Neural cell (in vitro differentiated cells): ENCODE results near the gene GRM5.

Source experiments
- CTCF ChIP-seq: fragments of 450-650 bp; IDR thresholded peaks from 2 replicates; pipeline ENCODE4 v1.5.1; 2014; ENCODE audit warnings: antibody characterized with exemption, mild to moderate bottlenecking, moderate library complexity; ENCODE audit not compliant: poor library complexity, severe bottlenecking
- EP300 ChIP-seq: fragments of 450-650 bp; conservative IDR thresholded peaks from 2 replicates; pipeline ENCODE4 v1.6.1; 2014; ENCODE audit warnings: antibody characterized with exemption, mild to moderate bottlenecking, moderate library complexity; ENCODE audit not compliant: poor library complexity, severe bottlenecking
- EZH2 ChIP-seq: fragments of 200-600, 300-800 bp; shearing (Covaris generic), sonication (generic); IDR thresholded peaks from 2 replicates; pipeline ENCODE4 v1.6.1; 2014; ENCODE audit warnings: antibody characterized with exemption, low read length, borderline replicate concordance, mild to moderate bottlenecking; ENCODE audit not compliant: insufficient read depth, poor library complexity, severe bottlenecking

- TF ChIP-seq CTCF = no peak
- no peak for TF ChIP-seq EZH2
- no peak for TF ChIP-seq EP300
Measured at GRCh38 chr11:88689548-88690240, 376.1 kb downstream of the GRM5 start.
